Choroid plexus epithelial cell (primary cell): ENCODE data around the gene ALPG.
"Not testable (repeated sequence)": the region's sequence is repeated elsewhere in the genome, so short reads cannot be mapped to it uniquely, and the experiment has no call there.

Experiments used
- DNase-seq: peaks from one replicate; pipeline ENCODE4 v3.0.0-alpha.2; 2010; ENCODE audit warnings: low read depth
- H3K4me3 ChIP-seq: 2 replicates; pipeline ENCODE4 v1.5.1; 2011; ENCODE audit warnings: low read depth, mild to moderate bottlenecking, control low read depth, low read length, moderate library complexity
- TF ChIP-seq, protein P1 (sequence below): conservative IDR thresholded peaks from 2 replicates; pipeline ENCODE4 v1.5.1; 2011; ENCODE audit warnings: low read depth, mild to moderate bottlenecking, control low read depth, inconsistent platforms, low read length, moderate library complexity

ALPG gene

DNA sequence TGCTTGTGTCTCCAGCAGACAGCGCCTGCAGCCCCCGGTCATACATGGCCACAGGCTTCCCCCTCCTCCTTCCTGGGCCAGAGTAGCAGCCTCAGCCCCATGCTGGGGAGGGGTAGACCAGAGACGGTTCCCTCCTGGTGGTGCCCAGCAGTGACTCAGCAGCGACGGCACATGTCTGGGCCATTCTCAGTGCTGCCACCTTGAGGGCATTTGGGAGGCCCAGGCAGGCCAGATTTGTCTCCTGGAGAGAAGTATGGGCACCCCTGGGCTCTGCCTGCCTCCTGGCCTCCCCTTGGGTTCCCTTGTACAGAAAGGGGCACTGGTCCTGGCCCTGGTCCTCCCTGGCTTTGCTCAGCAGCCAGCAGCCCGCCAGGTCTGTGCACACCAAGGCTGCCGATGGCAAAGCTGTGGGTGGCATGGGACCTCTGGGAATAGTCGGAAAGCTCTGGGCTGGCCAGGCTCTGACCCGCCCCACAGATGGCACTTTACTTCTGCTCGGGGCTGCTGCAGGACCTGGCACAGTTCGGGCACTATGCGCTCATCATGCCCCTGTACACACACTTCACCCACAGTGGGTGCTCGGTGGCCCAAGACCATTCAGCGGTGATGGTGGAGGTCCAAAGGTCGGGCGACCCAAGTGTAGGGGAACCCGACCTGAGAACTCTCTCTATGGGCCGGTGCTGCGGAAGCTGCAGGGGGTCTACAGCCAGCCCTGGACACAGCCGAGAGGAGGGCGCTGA lies 37.9 kb downstream of the ALPG start:
- peak; percentile 78 for DNase-seq
- TF ChIP-seq, protein P1, sequence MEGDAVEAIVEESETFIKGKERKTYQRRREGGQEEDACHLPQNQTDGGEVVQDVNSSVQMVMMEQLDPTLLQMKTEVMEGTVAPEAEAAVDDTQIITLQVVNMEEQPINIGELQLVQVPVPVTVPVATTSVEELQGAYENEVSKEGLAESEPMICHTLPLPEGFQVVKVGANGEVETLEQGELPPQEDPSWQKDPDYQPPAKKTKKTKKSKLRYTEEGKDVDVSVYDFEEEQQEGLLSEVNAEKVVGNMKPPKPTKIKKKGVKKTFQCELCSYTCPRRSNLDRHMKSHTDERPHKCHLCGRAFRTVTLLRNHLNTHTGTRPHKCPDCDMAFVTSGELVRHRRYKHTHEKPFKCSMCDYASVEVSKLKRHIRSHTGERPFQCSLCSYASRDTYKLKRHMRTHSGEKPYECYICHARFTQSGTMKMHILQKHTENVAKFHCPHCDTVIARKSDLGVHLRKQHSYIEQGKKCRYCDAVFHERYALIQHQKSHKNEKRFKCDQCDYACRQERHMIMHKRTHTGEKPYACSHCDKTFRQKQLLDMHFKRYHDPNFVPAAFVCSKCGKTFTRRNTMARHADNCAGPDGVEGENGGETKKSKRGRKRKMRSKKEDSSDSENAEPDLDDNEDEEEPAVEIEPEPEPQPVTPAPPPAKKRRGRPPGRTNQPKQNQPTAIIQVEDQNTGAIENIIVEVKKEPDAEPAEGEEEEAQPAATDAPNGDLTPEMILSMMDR = peak; percentile 84
- H3K4me3 ChIP-seq = no peak overlapping the region

DNA sequence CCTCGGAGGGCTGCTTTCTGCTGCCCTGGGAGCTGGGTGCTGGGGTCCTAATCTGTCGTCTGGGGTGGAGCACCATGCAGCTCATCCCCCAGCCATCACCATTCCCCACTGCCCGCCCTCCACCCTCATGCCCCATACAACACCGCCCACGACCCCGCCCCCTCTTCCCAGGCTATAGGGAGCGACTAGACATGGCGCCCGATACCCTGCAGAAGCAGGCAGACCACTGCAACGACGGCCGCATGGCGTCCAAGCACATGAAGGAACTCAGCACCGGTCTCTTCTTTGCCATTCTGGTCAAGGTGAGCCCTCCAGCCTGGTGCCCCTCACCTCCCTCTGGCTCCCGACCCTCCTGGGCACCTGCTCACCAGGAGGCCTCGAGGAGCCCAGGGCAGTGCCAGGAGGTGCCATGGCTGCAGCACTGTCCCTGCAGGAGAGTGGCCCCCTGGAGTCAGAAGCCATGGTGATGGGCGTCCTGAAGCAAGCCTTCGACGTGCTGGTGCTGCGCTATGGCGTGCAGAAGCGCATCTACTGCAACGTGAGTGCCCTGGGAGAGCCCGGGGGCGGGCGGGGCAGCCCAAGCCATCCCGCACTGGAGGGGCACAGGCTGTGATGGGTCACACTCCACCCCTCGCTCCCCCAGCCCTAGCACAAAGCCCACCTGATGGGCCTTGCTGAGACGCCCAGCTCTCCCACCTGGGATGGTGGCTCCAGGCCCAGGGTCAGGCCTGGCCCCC lies 38.7 kb downstream of the ALPG start:
- not testable (repeated sequence) for DNase-seq, H3K4me3 ChIP-seq

DNA sequence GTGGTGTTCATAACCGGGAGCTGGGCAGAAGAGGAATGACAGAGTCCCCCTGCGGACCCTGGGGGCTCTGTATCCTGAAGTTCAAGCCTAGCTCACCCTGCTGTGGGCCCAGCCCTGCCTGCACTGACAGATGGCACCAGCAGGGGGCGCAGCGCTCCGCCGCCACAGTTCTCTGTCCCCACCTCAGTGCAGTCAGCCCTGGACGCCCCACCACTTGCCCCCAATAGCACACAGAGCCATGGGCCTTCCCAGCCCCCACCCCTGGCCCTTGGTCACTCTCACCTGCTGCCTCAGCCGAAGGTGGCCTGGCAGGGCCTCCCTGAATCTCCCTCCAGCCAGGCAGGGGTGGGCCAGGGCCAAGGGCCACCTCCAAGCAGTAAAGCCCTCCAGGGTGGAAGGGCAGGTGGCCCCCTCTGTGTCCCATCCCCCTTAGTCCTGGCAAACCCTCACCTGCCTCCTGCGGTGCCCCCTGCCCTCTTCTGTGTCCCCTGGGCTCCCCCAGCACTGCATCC lies 39.7 kb downstream of the ALPG start:
- TF ChIP-seq, protein P1 = peak; percentile 47
- not testable (repeated sequence) for H3K4me3 ChIP-seq, DNase-seq

DNA sequence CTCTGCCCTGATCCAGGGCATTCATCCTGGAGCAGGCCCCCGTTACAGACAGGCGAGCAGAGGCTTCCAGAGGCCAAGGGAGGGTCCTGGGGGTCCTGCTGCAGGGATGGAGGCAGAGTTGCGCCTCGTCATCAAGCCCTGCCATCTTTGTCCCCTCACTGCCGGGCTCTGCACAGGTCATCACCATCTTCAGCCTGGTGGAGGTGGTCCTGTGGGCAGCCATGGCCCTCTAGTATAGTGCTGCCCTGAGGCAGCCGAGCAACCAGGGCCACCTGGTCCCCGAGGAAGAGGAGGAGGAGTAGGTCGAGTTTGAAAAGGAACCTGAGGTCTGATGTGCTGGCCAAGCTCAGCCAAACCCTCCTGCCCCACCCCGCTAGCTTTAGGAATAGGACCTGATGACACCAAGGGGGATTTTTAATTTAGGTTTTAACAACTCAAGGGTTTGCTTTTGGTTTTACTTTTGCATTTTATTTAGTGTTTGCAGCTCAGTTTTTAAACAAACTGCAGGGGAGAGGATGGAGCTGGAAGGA lies 40.5 kb downstream of the ALPG start:
- H3K4me3 ChIP-seq = no peak overlapping the region
- no peak for DNase-seq

DNA sequence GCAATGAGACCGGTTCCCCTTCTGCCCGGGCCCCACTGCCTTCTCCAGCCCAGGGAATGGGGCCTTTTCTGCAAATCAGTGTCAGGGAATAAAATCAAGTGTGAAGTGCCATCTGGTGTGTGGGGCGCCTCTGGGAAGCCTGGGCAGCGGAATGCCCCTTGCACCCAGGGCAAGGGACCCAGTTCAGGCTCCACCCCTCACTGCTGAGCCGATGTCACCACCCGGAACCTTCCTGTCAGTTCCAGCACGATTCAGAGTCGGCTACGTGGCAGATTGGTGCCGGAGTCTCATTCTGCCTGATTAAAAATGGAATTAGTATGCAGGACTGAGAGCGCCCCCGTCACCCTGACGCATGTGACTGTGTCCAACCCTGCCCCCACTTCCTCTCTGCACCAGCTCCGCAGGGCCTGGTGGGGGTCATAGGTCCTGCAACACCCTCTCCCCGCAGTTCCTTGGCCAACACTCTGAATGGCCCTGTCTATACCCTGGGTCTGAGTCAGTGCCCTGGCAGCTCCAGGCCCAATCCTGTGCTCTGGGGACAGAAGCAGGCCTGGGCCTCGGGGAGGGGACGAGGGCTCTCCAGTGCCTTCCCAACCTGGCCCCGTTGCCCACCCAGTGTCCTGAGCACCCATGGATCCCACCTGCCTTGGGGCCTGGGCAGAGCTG lies 41.1 kb downstream of the ALPG start:
- H3K4me3 ChIP-seq = no peak overlapping the region
- TF ChIP-seq, protein P1 = no peak
- no peak for DNase-seq

More for the DNA sequence above, 40.5 kb downstream of the ALPG start:
- TF ChIP-seq, protein P1 = no peak

DNA sequence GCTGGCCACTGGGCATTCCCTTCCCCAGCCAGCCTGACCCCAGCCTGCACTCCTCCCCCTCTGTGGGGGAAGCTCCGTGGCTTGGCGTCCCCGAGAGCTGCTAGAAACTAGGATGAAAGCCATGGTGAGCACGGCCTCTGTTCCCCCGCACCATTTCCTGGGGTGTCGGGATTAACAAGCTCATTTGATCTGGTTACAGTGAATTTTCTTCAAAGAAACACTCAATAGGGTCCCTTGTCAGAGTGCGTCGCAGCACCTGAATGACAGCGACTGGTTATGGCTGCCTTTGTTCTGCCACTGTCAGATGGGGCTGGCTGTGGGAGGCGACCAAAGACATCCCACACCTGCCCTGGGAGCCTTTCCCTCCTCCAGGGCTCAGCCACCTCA lies 41.7 kb downstream of the ALPG start:
- H3K4me3 ChIP-seq = no peak overlapping the region
- DNase-seq = no peak
- TF ChIP-seq, protein P1 = no peak

DNA sequence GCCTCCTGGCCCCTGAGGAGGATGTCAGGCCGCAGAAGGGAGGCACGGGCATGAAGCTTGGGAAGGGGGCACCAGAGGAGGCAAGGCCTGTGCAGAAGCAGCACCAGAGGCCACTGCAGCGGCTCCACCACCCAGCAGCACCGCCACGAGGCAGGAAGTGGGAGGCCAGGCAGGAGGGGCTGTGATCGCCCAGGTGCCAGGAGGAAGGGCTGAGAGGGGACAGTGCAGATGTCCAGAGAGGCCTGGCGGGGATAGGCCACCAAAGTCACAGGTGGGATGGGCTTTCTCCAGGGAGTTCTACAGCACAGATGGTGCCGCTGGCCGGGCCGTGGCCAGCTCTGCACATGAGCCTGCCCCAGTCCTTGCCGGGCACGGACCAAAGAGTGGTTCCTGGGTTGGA lies 43.3 kb downstream of the ALPG start:
- TF ChIP-seq, protein P1 = no peak
- no peak for DNase-seq
- no peak overlapping the region for H3K4me3 ChIP-seq

DNA sequence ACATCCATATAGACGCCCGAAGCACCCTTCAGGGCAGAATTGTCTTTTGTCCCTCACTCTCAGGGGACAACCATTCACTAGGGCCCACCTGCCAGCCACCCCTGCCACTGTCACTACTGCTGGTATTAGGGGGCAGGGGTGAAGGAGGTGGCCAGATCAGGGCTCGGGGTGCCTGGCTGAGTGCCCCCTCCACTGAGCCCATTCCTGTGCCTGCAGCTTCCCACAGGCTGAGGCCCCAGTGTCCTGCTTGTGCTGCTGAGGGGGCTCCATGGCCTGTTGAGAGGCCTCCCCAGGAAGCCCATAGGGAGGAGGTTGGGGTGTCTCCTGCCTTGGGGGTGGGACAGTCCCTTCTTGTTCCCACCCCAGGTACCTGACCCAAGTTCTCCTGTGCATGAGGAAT lies 45.0 kb downstream of the ALPG start:
- DNase-seq, H3K4me3 ChIP-seq: not testable (repeated sequence)
